GM23338 (cell line): Measurements from ENCODE around the gene NPEPPS. TPM values are rescaled to one million over a fixed set of nuclear protein-coding genes. Genes with fewer than 3 reads are reported as not detected.

Experiments used
- CREB1 ChIP-seq: fragments of 250-450 bp; sonication (Bioruptor Pico); IDR thresholded peaks from 2 replicates; pipeline ENCODE4 v1.5.0; 2020; ENCODE audit warnings: low read depth, mild to moderate bottlenecking, moderate library complexity
- ETS1 ChIP-seq: IDR thresholded peaks from 2 replicates; pipeline ENCODE4 v1.6.1; 2016; ENCODE audit warnings: antibody characterized with exemption
- EZH2 ChIP-seq: fragments of 200-600 bp; sonication (generic); IDR thresholded peaks from one replicate; pipeline ENCODE4 v1.8.0; 2017; ENCODE audit warnings: antibody characterized with exemption, mild to moderate bottlenecking, low read depth; ENCODE audit not compliant: unreplicated experiment
- EZH2phosphoT487 ChIP-seq: fragments of 200-600 bp; sonication (generic); IDR thresholded peaks from one replicate; pipeline ENCODE4 v1.8.1; 2018; ENCODE audit warnings: antibody characterized with exemption; ENCODE audit not compliant: unreplicated experiment
- JUNB ChIP-seq: IDR thresholded peaks from one replicate; pipeline ENCODE4 v1.6.1; 2016; ENCODE audit warnings: antibody characterized with exemption; ENCODE audit not compliant: unreplicated experiment
- NANOG ChIP-seq: IDR thresholded peaks from 2 replicates; pipeline ENCODE4 v1.6.1; 2016; ENCODE audit warnings: antibody characterized with exemption, borderline replicate concordance
- POLR2AphosphoS5 ChIP-seq: IDR thresholded peaks from 2 replicates; pipeline ENCODE4 v1.6.1; 2016; ENCODE audit warnings: antibody characterized with exemption, low read depth
- STAT1 ChIP-seq: IDR thresholded peaks from one replicate; pipeline ENCODE4 v1.6.1; 2016; ENCODE audit warnings: antibody characterized with exemption; ENCODE audit not compliant: unreplicated experiment
- ZNF114 ChIP-seq: fragments of 250-450 bp; sonication (Bioruptor Pico); IDR thresholded peaks from 2 replicates; pipeline ENCODE4 v1.5.0; 2020; ENCODE audit warnings: mild to moderate bottlenecking, moderate library complexity
- ZNF331 ChIP-seq: fragments of 250-450 bp; sonication (Bioruptor Pico); IDR thresholded peaks from 2 replicates; pipeline ENCODE4 v1.5.0; 2020; ENCODE audit warnings: low read depth, mild to moderate bottlenecking, moderate library complexity
- polyA plus RNA-seq: library from polyadenylated mRNA; unstranded; fragments of >200 nt; fragmentation: Nextera tagmentation; extraction: Ambion mirVana; gene quantifications from 2 replicates; pipeline ENCODE4 v1.2.1, GENCODE V29; 2016
- total RNA-seq: library from RNA; depleted of rRNA; stranded (reverse); fragments of >200 nt; shearing (Covaris generic); gene quantifications from 2 replicates; pipeline ENCODE4 v1.2.3, GENCODE V29; 2014
- TF ChIP-seq, protein P1 (sequence below): IDR thresholded peaks from one replicate; pipeline ENCODE4 v1.6.1; 2018; ENCODE audit warnings: antibody characterized with exemption; ENCODE audit not compliant: unreplicated experiment
- TF ChIP-seq, protein P2 (sequence below), 2 experiments: fragments of 200-600 bp in 1 of 2; sonication (generic) in 1 of 2; conservative IDR thresholded peaks; 2 replicates each; pipeline versions ENCODE4 v1.5.1 to v1.6.1; 2016 to 2017; ENCODE audit warnings: antibody characterized with exemption in 2 of 2, low read depth in 2 of 2, mild to moderate bottlenecking in 2 of 2, moderate library complexity in 1 of 2

The NPEPPS gene
- total and polyA plus RNA-seq, 2 experiments from 2014 or later, result 91.5 to 113 TPM

DNA sequence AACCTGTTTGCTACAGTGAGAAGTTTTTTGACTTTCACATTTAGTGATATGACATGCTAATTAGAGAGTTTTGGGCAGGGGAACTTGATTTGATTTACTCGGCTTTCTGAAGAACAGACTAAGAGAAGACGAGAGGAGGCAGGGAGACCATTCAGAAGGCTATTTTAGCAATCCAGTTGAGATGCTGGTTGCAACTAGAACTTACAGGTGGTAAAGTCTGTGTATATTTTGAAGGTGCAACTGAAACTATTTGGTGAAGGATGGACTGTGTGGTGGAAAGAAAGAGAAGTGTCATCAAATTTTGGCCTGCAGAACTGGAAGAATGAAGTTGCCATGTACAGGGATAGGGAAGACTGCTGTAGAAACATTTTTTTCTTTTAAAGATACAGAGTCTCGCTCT lies 76.6 kb downstream of the NPEPPS start (continued):
- TF ChIP-seq, protein P1, sequence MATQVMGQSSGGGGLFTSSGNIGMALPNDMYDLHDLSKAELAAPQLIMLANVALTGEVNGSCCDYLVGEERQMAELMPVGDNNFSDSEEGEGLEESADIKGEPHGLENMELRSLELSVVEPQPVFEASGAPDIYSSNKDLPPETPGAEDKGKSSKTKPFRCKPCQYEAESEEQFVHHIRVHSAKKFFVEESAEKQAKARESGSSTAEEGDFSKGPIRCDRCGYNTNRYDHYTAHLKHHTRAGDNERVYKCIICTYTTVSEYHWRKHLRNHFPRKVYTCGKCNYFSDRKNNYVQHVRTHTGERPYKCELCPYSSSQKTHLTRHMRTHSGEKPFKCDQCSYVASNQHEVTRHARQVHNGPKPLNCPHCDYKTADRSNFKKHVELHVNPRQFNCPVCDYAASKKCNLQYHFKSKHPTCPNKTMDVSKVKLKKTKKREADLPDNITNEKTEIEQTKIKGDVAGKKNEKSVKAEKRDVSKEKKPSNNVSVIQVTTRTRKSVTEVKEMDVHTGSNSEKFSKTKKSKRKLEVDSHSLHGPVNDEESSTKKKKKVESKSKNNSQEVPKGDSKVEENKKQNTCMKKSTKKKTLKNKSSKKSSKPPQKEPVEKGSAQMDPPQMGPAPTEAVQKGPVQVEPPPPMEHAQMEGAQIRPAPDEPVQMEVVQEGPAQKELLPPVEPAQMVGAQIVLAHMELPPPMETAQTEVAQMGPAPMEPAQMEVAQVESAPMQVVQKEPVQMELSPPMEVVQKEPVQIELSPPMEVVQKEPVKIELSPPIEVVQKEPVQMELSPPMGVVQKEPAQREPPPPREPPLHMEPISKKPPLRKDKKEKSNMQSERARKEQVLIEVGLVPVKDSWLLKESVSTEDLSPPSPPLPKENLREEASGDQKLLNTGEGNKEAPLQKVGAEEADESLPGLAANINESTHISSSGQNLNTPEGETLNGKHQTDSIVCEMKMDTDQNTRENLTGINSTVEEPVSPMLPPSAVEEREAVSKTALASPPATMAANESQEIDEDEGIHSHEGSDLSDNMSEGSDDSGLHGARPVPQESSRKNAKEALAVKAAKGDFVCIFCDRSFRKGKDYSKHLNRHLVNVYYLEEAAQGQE, result no peak
- TF ChIP-seq ZNF114, result no peak
- no peak for TF ChIP-seq STAT1
- no peak for TF ChIP-seq JUNB
- no peak for TF ChIP-seq ZNF331 (CRISPR knock-in tag)
- TF ChIP-seq, protein P2, sequence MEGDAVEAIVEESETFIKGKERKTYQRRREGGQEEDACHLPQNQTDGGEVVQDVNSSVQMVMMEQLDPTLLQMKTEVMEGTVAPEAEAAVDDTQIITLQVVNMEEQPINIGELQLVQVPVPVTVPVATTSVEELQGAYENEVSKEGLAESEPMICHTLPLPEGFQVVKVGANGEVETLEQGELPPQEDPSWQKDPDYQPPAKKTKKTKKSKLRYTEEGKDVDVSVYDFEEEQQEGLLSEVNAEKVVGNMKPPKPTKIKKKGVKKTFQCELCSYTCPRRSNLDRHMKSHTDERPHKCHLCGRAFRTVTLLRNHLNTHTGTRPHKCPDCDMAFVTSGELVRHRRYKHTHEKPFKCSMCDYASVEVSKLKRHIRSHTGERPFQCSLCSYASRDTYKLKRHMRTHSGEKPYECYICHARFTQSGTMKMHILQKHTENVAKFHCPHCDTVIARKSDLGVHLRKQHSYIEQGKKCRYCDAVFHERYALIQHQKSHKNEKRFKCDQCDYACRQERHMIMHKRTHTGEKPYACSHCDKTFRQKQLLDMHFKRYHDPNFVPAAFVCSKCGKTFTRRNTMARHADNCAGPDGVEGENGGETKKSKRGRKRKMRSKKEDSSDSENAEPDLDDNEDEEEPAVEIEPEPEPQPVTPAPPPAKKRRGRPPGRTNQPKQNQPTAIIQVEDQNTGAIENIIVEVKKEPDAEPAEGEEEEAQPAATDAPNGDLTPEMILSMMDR (conservative IDR thresholded peaks at IDR 0.05; ENCODE audit: low read depth in 2 of 2), result no peak
- TF ChIP-seq EZH2phosphoT487, result no peak
- no peak for TF ChIP-seq NANOG
- TF ChIP-seq ETS1, result no peak
- TF ChIP-seq POLR2AphosphoS5, result no peak
- TF ChIP-seq EZH2, result no peak
- TF ChIP-seq CREB1 (CRISPR knock-in tag), result no peak
